ENCODE data around the gene CCDC93.

CCDC93 gene

GRCh38 chr2:117879003-117879402, 134.9 kb downstream of the CCDC93 start:
- no peak overlapping the region for H3K4me3 ChIP-seq (ENCODE audit: low read length)
- H3K4me1 ChIP-seq (ENCODE audit: control insufficient read depth, low read length), result no peaks in the 10 kb centered on the region
- H3K9me3 ChIP-seq (ENCODE audit: control insufficient read depth, insufficient read depth, low read length), result no peaks in the 10 kb centered on the region
- H3K36me3 ChIP-seq (ENCODE audit: control insufficient read depth, low read length), result no peaks in the 10 kb centered on the region
- no peaks in the 10 kb centered on the region for H3K27me3 ChIP-seq (ENCODE audit: control insufficient read depth, low read length)
- no peak for TF ChIP-seq CTCF (IDR thresholded peaks at IDR 0.05; ENCODE audit: low read depth, low read length, poor library complexity, severe bottlenecking)
- no peak for TF ChIP-seq EZH2phosphoT487 (IDR thresholded peaks at IDR 0.05; ENCODE audit: borderline replicate concordance, low read length)
- no peaks in the 10 kb centered on the region for H3K9me2 ChIP-seq (replicated peaks; ENCODE audit: control insufficient read depth, low read length)
- no peaks in the 10 kb centered on the region for H4K20me1 ChIP-seq (ENCODE audit: control insufficient read depth, insufficient read depth, low read depth, low read length)
- H3K79me2 ChIP-seq (ENCODE audit: control insufficient read depth, low read length), result no peaks in the 10 kb centered on the region
- H3F3A ChIP-seq (ENCODE audit: control insufficient read depth, insufficient read depth), result no peaks in the 10 kb centered on the region
- no peak overlapping the region for H3K4me2 ChIP-seq (ENCODE audit: low read length)
- H3K27ac ChIP-seq (ENCODE audit: low read depth, low read length), result no peak overlapping the region

GRCh38 chr2:117875786-117876185, 138.1 kb downstream of the CCDC93 start:
- Histone ChIP-seq H3F3A (ENCODE audit: control insufficient read depth, insufficient read depth) (no peaks in the 10 kb centered on the region), H3K9me3 (ENCODE audit: control insufficient read depth, insufficient read depth, low read length) (no peaks in the 10 kb centered on the region), H3K27me3 (ENCODE audit: control insufficient read depth, low read length) (no peaks in the 10 kb centered on the region), H3K4me1 (ENCODE audit: control insufficient read depth, low read length) (no peaks in the 10 kb centered on the region), H3K4me3 (ENCODE audit: low read length) (no peak overlapping the region), H3K4me2 (ENCODE audit: low read length) (no peak overlapping the region), H3K36me3 (ENCODE audit: control insufficient read depth, low read length) (no peaks in the 10 kb centered on the region), H3K9me2 (replicated peaks; ENCODE audit: control insufficient read depth, low read length) (no peaks in the 10 kb centered on the region), H4K20me1 (ENCODE audit: control insufficient read depth, insufficient read depth, low read depth, low read length) (no peaks in the 10 kb centered on the region), H3K27ac (ENCODE audit: low read depth, low read length) (no peak overlapping the region), H3K79me2 (ENCODE audit: control insufficient read depth, low read length) (no peaks in the 10 kb centered on the region)
- TF ChIP-seq EZH2phosphoT487 (IDR thresholded peaks at IDR 0.05; ENCODE audit: borderline replicate concordance, low read length) (no peak), CTCF (IDR thresholded peaks at IDR 0.05; ENCODE audit: low read depth, low read length, poor library complexity, severe bottlenecking) (no peak)
